Fibroblast of skin of scalp (primary cell): ENCODE data around the gene TSGA10IP.
"Not testable (repeated sequence)": the region's sequence is repeated elsewhere in the genome, so short reads cannot be mapped to it uniquely, and the experiment has no call there.

ENCODE experiments used
- DNase-seq: peaks from one replicate; pipeline ENCODE4 v3.0.0-alpha.2; 2013

The TSGA10IP gene

DNA sequence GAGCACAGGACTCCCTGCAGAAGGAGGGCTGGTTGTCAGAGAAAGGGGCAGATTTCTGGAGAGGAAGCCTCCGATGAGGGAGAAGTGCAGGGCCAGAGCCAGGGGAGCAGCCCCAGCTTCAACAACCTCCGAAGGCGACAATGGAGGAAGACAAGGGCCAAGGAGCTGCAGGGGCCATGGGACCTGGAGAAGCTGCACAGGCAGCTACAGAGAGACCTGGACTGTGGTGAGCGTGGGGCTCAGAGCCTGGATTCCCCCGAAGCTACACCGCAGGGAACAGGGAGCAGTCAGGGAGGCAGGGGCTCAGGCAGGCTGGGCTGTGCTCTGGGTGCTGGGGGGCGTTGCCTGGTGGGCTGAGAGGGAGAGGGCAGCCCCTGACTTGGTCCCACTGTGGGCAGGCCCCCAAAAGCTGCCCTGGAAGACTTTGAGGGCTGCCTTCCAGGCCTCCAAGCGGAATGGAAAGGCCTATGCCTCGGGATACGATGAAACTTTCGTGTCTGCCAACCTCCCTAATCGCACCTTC is 2.4 kb downstream of the TSGA10IP start:
- no peak for DNase-seq

DNA sequence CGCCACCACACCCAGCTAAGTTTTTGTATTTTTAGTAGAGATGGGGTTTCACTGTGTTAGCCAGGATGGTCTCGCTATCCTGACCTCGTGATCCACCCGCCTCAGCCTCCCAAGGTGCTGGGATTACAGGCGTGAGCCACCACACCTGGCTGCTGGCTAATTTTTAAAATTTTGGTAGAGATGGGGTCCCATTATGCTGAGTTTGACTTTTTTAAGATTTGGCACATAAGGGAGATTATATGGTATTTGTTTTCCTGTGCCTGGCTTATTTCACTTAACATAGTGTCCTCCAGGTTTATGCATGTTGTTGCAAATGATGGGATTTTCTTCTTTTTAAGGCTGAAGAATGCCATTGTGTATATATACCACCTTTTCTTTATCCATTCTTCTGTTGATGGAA is 5.4 kb downstream of the TSGA10IP start:
- DNase-seq = not testable (repeated sequence)

DNA sequence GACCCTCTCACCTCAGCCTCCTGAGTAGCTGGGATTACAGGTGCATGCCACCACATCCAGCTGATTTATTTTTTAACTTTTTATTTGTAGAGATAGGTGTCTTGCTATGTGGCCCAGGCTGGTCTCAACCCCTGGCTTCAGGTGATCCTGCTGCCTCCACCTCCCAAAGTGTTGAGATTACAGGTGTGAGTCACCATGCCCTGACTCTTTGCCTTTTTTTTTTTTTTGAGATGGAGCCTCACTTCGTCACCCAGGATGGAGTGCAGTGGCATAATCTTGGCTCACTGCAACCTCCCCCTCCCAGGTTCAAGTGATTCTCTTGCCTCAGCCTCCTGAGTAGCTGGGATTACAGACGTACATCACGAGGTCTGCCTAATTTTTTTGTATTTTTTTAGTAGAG is 6.4 kb downstream of the TSGA10IP start:
- not testable (repeated sequence) for DNase-seq

DNA sequence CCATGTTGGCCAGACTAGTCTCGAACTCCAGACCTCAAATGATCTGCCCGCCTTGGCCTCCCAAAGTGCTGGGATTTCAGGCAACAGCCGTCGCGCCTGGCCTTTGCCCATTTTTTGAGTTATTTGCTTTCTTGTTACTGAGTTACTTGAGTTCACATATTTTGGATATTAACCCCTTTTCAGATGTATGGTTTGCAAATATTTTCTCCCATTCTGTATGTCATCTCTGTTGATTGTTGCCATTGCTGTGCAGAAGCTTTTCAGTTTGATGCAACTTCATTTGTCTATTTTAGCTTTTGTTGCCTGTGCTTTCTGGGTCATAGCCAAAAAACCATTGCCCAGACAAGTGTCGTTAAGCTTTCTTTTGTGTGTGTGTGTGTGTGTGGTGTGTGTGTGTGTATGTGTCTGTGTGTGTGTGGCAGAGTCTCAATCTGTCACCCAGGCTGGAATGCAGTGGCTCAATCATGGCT is 6.8 kb downstream of the TSGA10IP start:
- DNase-seq = no peak

DNA sequence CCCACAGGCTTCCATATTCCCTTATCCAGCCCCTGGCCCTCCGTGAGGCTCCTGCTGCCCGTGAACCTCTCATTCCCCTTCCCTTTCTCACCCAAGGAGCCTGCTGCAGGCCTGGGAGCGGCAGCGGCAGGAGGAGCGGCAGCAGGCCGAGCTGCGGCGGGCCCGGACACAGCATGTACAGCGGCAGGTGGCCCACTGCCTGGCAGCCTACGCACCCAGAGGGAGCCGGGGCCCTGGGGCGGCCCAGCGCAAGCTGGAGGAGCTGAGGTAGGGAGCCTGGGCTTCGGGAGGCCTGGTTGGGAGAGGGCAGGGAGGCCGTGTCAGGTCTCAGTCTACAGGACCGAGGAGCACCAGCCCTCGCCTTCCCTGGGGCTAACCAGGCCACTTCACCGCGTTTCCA is 8.2 kb downstream of the TSGA10IP start:
- no peak for DNase-seq

DNA sequence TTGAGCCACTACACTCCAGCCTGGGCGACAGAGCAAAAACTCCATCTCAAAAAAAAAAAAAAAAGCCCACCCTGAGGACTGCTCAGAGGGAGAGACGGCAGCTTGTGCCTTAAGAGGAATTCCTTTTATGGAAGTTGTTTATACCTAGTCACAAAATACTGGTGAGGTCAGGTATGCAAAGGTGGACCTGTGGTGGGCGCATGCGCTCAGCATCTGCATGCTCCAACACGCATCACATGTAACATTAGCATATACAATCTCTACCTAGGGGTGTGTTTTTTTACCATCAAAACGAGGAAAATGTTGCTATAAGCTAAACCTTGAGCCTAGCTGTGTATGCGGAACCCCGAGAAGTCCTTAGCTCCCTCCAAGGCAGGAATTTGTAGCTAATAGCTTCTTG is 9.5 kb downstream of the TSGA10IP start:
- DNase-seq = no peak

DNA sequence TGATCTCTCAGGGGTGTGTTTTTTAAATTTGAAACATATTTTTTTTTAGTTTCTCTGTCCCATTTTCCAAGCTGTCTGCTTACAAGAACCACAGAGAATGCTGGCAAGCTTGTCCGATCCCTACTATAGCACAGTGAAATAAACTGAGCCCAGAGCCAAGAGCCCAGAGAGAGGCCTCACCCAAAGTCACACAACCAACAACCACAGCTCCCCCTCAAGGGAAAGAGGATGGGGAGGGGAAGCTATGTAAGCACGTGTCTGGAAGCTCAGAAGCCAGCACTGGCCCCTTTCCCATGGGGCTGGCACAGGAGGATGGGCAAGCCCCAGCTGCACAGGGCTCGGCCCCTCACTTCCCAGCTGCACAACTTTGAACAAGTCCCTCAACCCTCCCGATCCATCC is 13.0 kb downstream of the TSGA10IP start:
- no peak for DNase-seq

DNA sequence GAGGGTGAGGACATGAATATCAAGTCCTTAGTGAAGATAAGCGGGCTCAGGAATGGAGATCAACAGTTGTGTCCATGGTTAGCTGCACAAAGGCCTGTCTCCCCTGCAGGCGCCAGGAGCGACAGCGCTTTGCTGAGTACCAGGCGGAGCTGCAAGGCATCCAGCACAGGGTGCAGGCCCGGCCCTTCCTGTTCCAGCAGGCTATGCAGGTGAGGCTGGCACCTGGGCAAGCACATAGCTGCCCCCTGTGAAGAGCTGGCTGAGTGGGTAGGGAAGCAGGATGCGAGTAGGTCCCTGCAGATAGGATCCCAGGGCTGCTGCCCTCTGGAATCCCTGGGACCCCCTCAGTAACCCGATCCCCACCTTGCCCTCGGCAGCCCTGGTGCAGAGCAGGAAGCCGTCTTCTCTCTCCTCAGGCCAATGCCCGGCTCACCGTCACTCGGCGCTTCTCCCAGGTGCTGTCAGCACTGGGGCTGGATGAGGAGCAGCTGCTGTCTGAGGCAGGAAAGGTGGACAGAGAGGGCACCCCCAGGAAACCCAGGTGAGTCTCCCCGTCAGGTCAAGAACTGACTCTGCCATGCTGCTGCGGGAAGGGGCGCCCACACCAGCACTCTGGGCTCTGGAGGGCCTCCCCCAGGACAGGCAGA is 13.6 kb downstream of the TSGA10IP start:
- DNase-seq = no peak

DNA sequence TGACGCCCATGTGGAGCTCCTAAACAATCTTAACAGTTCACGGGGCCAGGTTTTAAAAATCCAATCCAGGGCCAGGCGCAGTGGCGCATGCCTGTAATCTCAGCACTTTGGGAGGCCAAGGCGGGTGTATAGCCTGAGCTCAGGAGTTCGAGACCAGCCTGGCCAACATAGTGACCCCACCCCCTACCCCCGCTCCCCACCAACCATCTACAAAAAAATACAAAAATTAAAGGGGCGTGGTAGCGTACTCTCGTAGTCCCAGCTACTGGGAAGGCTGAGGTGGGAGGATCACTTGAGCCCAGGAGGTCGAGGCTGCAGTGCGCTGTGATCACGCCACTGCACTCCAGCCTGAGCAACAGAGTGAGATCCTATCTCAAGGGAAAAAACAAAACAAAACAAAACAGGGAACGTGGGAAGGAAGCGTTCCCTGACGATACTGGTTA is 15.6 kb downstream of the TSGA10IP start:
- DNase-seq = no peak

DNA sequence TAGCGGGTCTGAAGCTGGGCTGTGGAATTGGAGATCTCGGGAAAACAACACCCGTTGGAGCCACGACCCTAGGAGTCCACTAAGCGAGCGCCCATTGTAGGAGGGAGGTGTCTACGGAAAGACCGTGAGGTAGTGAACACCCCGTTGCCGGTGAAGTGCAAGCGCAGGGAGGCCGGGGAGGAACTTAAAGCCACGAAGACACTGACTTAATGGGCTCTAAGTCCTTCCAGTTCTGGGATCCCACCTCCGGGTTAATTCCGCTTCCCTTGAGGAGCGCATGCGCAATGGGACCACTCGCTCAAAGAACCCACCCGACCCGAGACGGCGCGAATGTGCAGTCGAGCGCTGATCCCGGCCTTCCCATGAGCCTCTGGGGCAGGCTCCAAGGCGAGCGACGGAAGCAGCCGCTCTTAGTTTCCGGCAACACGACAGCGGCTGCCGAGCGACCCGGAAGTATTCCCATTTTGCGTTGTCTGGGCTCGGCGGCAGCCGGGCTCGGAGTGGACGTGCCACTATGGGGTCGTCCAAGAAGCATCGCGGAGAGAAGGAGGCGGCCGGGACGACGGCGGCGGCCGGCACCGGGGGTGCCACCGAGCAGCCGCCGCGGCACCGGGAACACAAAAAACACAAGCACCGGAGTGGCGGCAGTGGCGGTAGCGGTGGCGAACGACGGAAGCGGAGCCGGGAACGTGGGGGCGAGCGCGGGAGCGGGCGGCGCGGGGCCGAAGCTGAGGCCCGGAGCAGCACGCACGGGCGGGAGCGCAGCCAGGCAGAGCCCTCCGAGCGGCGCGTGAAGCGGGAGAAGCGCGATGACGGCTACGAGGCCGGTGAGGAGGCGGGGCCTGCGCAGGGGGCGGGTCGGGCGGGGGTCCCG is 16.2 kb downstream of the TSGA10IP start, which contains the start of gene SART1:
SART1 (plus strand) TSS at position 468 of the 874 bp plus-strand sequence; CDS start at position 515, 47 bp downstream.
- DNase-seq = peak; percentile 99

DNA sequence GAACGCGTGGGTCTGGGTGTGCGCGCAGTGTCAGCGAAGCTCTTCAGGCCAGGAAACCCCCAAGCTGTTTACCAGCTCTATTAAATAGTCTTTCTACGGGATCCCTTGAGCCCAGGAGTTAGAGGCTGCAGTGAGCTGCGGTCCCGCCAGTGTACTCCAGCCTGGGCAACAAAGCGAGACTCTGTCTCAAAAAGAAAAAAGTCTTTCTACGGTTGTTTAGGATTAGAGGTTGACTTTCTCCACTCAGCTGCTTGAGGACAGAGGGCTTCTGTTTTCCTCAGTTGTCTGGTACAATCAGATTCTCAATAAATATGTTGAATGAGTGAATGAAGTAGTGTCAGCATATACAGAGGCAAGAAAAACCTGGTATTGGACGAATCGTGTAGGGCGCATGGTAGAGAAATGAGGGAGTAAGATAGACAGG is 16.9 kb downstream of the TSGA10IP start:
- no peak for DNase-seq

DNA sequence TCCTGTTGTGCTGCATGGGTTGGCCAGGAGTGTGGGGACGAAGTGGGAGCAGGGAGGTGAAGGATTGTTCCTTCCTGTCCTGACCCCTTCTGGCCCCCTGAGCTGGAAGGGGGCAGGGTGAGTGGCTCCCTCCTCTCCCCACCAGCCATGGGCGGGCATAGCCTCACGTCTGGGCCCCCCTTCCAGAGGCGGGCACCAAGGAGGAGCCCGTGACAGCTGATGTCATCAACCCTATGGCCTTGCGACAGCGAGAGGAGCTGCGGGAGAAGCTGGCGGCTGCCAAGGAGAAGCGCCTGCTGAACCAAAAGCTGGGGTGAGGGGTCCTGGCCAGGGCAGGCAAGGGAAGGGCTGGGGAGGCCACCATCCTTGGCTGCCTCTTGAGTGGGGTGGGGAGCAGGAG is 19.6 kb downstream of the TSGA10IP start:
- DNase-seq = no peak

DNA sequence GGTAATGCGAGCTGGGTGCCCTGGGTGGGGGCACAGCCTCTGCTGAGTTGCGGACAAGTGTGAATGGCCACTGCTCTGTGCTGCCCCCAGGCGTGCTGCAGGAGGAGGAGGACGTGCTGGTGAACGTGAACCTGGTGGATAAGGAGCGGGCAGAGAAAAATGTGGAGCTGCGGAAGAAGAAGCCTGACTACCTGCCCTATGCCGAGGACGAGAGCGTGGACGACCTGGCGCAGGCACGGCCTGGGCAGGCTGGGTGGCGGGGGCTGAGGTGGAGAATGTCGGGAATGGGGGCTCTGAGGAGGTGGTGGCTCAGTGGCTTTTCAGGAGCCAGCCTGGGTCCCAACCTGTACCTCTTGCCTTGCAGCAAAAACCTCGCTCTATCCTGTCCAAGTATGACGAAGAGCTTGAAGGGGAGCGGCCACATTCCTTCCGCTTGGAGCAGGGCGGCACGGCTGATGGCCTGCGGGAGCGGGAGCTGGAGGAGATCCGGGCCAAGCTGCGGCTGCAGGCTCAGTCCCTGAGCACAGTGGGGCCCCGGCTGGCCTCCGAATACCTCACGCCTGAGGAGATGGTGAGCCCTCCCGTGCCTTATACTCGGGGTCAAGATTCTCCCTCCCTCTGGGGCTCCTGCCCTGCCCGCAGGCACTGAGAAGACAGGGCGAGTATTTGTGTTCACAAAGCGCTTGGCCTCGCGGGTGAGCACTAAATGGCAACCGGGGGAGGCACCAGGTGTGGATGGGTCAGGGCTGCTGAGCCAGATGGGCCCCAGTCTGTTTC is 20.9 kb downstream of the TSGA10IP start:
- no peak for DNase-seq

DNA sequence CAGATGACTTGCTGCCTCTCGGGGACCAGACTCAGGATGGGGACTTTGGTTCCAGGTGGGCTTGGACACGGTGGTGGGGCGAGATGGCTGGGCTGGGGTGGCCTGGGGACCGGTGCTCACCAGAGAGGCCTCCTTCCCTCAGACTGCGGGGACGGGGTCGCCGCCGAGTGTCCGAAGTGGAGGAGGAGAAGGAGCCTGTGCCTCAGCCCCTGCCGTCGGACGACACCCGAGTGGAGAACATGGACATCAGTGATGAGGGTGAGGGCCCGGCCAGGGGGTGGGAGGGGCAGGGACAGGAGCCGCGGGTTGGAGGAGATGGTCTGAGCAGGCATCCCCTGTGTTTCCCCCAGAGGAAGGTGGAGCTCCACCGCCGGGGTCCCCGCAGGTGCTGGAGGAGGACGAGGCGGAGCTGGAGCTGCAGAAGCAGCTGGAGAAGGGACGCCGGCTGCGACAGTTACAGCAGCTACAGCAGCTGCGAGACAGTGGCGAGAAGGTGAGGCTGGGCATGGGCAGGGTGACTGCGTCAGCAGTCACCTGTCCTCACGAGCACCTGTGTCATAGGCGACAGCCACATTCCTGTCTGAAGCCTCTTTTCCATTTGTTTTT is 22.2 kb downstream of the TSGA10IP start:
- no peak for DNase-seq

DNA sequence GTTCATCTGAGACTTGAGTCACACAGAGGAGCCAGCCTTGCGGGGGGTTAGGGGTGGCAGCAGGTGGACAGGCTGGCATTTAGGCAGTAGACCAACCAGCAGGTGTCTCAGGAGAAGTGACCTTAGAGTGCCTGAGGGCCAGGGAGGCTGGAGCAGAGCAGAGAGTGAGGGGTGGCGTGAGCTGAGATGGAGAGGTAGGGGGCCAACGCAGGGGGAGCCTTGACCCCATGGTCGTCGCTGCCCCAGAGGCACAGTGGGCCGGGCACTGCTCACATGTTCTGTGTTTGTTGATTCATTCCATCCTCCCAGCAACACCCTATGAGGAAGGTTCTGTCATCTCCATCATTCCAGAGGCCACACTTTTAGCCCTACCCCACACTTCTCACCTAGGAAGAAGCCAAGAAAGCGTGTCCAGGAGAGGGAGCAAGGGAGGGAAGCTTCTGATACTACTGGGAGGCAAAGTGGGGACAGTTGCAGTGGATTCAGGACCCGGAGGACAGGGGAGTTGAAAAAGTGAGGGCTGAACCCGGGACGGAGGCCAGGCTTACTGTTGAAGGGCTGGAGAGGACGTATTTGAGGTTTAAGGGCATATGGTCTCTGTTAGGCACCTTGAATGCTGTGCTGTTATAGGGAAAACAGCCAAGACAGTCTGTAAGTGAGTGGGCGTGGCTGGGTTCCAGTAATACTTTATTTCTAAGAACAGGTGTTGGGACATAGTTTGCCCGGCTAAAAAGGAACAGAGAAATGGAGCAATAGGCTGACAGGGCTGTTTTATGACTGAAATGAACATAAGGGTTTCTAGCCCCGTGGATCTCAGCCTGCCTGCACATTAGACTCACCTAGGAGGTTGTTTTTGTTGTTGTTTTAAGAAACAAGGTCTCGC is 23.6 kb downstream of the TSGA10IP start:
- DNase-seq = no peak

DNA sequence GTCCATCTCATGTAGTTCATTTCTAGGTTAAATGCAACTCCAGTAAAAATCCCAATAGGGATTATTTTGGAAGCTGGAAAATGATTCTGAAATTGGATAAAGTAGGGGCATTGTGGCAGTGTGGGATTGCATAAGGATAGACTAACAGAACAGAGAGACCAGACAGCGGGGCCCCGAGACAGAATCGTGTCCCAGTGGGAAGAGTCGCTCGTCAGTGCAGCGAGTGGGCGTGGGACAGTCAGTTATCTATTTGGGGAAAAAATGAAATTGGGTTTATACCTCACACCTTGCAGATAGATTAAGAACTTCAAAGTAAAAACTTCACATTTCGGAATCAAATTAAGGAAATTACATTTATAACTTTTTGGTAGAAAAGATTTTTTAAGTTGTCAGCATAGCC is 26.8 kb downstream of the TSGA10IP start:
- DNase-seq = no peak

DNA sequence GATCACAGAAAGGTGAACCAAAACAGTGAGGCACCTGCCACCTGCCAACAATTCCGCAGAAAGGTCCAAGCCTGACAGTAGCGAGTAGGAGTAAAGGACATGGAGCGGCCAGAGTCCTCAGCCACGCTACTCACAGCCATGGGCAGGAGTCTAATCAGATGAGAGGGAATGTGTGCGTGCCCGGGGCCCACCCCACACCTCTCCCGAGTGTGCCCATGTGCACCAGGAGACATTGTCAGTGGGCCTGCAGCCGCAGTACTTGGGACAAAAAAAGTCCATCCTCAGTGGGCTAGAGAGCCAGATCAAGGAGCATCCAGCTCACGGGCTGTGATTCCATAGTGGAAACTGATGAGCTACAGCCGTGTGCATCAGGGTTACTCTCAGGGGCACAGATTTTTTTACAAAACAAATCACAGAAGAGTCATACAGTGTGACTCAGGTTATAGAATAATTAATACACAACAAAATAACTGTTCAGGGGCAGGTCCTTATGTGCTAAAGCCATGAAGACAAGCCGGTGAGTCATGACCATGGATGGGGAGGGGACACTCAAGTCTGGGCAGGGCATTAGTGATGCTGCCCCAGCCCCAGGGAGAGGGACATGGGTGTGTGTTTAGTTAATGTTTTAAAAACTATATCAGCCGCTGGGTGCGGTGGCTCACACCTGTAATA is 28.3 kb downstream of the TSGA10IP start:
- peak; percentile 9 for DNase-seq

DNA sequence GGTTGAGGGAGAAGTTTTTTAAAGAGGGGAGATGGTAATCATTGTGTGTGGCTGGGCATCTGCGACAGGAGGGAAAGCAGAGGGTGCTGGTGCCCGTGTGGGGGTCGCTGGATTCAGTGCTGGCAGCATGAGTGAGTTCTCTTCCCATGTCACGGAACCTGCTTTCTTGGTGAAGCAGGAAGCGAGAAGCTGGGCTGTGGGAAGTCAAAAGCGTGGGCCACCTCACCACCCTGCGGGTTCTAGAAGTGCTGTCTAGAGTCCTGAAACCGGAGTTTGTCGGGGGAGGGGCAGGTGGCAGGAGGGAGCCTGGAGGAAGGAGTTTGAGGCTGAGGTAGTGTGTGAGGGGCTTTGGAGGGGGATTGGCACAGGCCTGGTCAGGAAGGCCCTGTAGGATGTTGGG is 30.5 kb downstream of the TSGA10IP start:
- no peak for DNase-seq

DNA sequence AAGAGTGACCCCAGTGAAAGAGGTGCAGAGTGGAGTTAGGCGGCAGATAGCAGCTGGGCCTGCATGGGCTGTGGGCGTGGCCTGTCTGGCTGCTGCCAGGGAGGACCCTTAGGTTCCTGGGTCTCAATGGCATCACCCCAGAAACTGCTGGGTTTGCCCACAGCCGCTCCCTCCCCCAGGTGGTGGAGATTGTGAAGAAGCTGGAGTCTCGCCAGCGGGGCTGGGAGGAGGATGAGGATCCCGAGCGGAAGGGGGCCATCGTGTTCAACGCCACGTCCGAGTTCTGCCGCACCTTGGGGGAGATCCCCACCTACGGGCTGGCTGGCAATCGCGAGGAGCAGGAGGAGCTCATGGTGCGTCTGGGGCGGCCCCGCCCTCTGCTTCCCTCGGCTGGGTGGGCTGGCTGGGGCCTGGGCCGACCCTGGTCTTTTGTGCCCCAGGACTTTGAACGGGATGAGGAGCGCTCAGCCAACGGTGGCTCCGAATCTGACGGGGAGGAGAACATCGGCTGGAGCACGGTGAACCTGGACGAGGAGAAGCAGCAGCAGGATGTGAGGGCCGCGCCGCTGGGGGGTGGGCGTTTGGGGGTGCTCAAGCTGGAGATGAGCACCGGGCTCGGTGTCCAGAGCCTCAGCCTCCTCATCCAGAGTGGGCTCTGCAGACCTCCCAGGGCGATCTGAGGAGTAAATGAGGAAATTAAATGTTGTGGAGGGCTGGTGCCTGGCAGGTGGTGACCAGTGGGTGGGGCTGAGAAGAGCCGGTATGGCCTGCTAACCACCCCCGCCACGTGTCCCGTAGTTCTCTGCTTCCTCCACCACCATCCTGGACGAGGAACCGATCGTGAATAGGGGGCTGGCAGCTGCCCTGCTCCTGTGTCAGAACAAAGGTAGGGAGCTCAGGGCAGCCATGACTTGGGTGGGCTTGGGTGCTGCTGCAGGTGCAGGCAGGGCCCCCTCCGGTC is 31.2 kb downstream of the TSGA10IP start:
- DNase-seq = no peak
